BJ (cell line): ENCODE measurements around the gene KLHDC3. TPM values are rescaled to one million over a fixed set of nuclear protein-coding genes. Genes with fewer than 3 reads are reported as not detected.

ENCODE experiments used
- CTCF ChIA-PET: fragments of 350-600 bp; formaldehyde crosslinking; extraction: SDS; loops from one replicate; lab custom pipeline; 2021; ENCODE audit warnings: antibody characterized with exemption, inconsistent platforms; lab: Yijun Ruan, JAX
- POLR2A ChIA-PET: fragments of 300-600 bp; sonication (Branson Sonifier 250); formaldehyde crosslinking; extraction: SDS; loops from one replicate; lab custom pipeline; 2021; ENCODE audit warnings: antibody characterized with exemption; lab: Charles Lee
- DNase-seq: peaks from one replicate; pipeline ENCODE4 v3.0.0-alpha.2; 2011; ENCODE audit warnings: low read depth
- H3K27me3 ChIP-seq: 2 replicates; pipeline ENCODE4 v1.6.0; 2011; ENCODE audit warnings: low read length; ENCODE audit not compliant: control insufficient read depth, insufficient read depth
- H3K36me3 ChIP-seq: 2 replicates; pipeline ENCODE4 v1.5.1; 2011; ENCODE audit warnings: low read length; ENCODE audit not compliant: control insufficient read depth, insufficient read depth
- H3K4me3 ChIP-seq: 2 replicates; pipeline ENCODE4 v1.5.1; 2011; ENCODE audit warnings: low read depth, mild to moderate bottlenecking, control low read depth, low read length
- CTCF ChIP-seq: IDR thresholded peaks from 2 replicates; pipeline ENCODE4 v1.5.1; 2011; ENCODE audit warnings: low read depth, mild to moderate bottlenecking, control low read depth, inconsistent platforms, low read length, moderate library complexity; ENCODE audit not compliant: insufficient read depth
- polyA plus RNA-seq: library from polyadenylated mRNA; depleted of rRNA; stranded (reverse); fragments of >200 nt; gene quantifications from 2 replicates; pipeline ENCODE4 v1.2.3, GENCODE V29; 2011

The KLHDC3 gene
- polyA plus RNA-seq, 1 experiment, result 102 TPM

- CTCF ChIA-PET, result interaction anchor here (0.7 to 0.8 kb wide), 2 partner anchors 119 to 374 kb away, joined by 3 to 6 read pairs; no protein-coding TSS in a partner anchor
- H3K27me3 ChIP-seq, result no peaks in the 10 kb centered on the region
- TF ChIP-seq CTCF, result no peak
- no peak overlapping the region for H3K4me3 ChIP-seq
- no peak for DNase-seq
- POLR2A ChIA-PET, result no interaction called here
- peaks cover 30% of the 10 kb centered on the region for H3K36me3 ChIP-seq
These were observed 10.4 kb downstream of the KLHDC3 start for GRCh38 chr6:43024436-43024835.

GRCh38 chr6:43026365-43026764 lies 12.3 kb downstream of the KLHDC3 start:
- CTCF ChIA-PET, result no interaction called here
- no peak for TF ChIP-seq CTCF
- Histone ChIP-seq H3K4me3 (no peak overlapping the region), H3K36me3 (peaks cover 28% of the 10 kb centered on the region), H3K27me3 (no peaks in the 10 kb centered on the region)
- POLR2A ChIA-PET, result no interaction called here
- no peak for DNase-seq

DNA sequence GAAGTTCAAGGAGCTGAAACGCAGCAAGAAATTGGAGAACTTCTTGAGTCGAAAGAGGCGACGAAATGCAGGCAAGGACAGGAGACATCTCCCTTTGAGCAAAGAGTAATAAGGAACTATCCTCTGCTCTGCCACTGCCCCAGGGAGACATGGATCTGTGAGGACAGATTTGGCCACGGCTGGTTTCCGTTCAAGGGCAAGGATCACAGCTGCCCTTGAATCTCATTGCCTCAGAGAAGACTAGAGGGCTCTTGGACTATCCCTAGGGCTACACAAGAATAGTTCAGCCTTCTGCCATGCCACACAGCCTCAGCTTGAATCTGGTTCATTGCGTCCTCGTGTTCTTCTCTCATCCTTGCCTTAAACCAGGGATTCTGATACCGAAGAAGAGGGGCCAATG lies 15.1 kb downstream of the KLHDC3 start:
- ChIA-PET POLR2A (no interaction called here), CTCF (interaction anchor here (0.8 kb wide), 1 partner anchor 115 kb away, joined by 3 read pairs; no protein-coding TSS in a partner anchor)
- no peaks in the 10 kb centered on the region for H3K27me3 ChIP-seq
- H3K36me3 ChIP-seq, result peaks cover 27% of the 10 kb centered on the region
- DNase-seq, result no peak
- no peak overlapping the region for H3K4me3 ChIP-seq
- TF ChIP-seq CTCF, result no peak

DNA sequence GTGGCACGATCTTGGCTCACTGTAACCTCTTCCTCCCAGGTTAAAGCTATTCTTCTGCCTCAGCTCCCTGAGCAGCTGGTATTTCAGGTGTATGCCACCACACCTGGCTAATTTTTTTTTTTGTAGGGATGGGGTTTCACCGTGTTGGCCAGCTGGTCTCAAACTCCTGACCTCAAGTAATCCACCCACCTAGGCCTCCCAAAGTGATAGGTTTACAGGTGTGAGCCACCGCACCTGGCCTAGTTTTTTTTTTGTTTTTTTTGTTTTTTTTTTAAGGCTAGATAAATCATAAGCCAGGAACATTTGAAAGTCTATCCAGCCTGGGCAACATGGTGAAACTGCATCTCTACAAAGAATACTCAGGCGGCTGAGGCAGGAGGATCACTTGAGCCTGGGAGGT lies 18.3 kb downstream of the KLHDC3 start:
- no peak for TF ChIP-seq CTCF
- ChIA-PET POLR2A (no interaction called here), CTCF (interaction anchor here (0.9 to 1.5 kb wide), 3 partner anchors 10 to 132 kb away, joined by 3 read pairs; no protein-coding TSS in a partner anchor)
- DNase-seq, result no peak
- Histone ChIP-seq H3K27me3 (no peaks in the 10 kb centered on the region), H3K4me3 (no peak overlapping the region), H3K36me3 (peaks cover 24% of the 10 kb centered on the region)

GRCh38 chr6:43033496-43034189 lies 19.6 kb downstream of the KLHDC3 start:
- TF ChIP-seq CTCF, result no peak
- peaks cover 26% of the 10 kb centered on the region for H3K36me3 ChIP-seq
- no peak overlapping the region for H3K4me3 ChIP-seq
- ChIA-PET CTCF (interaction anchor here (1.5 kb wide), 2 partner anchors 132 to 133 kb away, joined by 3 read pairs; no protein-coding TSS in a partner anchor), POLR2A (no interaction called here)
- H3K27me3 ChIP-seq, result no peaks in the 10 kb centered on the region
- DNase-seq, result no peak
